AG08396 (cell line): ENCODE results near the gene NOP56.

Experiments used
- DNase-seq: peaks from one replicate; pipeline ENCODE4 v3.0.0; 2012; ENCODE audit warnings: low spot score, mixed read lengths

NOP56 gene

DNA sequence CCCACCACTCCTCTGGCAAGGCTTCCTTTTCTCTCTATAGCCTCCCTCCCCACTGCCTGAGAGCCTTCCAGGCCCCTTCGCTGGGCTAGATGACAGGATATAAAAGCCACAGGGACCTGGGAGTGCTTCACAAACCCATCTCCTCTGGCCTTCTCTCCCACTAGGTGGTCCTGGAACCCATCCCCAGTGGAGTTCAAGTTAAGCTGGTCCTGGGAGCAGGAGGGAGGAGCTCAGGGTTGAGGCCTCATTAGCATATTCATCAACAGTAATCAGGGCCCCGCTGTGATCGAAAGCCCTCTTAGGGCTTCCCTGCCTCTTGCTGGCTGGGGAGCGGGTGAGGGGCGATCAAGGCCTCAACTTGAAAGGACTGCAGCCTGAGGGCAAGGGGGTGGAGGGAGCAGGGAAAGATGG lies 49.2 kb downstream of the NOP56 start:
- no peak for DNase-seq

DNA sequence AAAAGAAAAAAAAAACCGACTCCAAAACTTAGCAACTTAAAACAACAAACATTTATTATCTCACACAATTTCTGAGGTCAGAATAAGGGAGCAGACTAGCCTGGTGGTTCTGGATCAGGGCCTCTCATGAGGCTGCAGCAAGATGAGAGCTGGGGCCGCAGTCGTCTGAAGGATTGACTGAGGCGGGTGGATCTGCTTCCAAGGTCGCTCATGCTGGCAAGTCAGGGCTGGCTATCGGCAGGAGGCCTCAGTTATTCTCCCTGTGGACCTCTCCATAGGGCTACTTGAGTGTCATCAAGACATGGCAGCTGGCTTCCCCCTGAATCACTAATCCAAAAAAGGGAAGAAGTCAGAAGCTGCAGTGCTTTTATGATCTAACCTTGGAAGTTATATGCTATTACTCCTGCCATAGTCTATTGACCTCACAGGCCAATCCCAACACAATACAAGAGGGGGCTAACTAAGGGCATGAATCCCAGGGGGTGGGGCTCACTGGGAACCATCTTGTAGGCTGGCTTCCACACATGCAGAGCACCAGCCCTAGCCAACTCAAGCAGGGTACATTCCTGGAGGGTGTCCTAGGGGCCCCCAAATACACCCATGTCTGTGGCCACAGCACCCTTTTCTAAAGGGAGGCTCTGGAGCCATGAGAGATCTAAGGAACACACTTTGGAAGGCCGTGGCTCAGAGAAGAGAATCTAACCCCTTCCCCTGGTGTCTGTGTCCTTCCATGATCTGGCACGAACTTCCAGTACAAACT lies 51.5 kb downstream of the NOP56 start:
- no peak for DNase-seq

DNA sequence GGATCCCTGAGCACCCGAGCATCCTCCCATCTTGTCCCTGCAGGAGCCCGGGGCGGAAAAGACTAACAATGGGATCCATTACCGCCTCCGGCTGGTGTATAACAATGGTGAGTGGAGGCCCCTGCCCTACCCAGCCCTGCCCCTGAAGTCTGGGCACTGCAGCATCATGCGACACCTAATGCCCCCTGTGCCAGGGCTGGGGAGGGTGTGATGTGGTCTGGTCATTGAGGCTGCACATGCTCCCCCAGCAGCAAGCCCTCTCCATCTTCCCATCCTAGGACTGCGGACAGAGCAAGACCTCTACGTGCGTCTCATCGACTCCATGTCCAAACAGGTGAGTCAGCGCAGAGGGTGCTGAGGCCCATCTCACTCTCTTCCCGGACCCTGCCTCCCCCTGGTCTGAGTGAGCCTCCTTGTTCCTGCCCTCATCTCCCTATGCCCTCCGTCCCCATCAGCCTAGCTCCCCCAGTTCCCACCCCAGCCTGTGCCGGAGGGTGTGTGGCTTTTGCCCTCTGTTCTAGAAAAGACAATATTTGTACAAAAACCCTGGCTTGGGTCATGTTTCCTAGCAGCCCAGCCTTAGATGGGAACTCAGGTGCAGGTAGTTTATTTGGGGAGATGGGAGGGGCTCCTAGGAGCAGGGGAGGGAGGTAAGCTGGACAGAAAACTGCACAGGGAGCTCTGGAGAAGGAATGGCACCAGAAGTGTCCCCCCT lies 53.7 kb downstream of the NOP56 start:
- no peak for DNase-seq

DNA sequence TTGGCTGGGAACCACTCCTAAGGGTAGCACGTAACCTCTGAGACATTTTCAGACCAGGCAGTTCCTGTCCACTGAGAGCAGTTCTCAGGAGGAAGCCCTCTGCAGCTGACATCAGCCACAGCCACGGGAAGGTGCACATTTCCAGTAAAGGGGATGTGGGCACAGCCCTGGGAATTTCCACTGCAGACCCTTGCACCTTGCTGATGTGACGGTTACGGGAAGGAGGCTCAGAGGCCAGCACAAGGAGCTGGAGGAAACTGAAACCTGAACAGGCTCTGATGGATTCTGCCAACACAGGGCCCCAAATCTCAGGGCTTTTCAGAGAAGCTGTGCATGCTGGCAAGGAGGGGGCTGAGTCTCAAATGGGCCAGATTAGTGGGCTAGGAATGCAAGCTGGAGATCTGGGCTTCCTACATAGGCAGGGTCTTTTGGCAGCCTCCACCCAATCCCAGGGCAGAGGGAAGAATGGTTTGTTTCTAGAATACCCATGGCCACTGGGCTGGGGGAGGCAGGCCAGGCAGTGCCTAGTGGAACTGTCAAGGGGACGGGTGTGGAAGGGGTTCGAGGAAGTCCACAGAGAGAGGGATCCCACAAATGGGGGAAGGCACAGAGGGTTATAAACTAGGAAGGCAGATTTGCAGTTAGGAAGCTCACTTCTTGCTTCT lies 54.4 kb downstream of the NOP56 start:
- DNase-seq = no peak

DNA sequence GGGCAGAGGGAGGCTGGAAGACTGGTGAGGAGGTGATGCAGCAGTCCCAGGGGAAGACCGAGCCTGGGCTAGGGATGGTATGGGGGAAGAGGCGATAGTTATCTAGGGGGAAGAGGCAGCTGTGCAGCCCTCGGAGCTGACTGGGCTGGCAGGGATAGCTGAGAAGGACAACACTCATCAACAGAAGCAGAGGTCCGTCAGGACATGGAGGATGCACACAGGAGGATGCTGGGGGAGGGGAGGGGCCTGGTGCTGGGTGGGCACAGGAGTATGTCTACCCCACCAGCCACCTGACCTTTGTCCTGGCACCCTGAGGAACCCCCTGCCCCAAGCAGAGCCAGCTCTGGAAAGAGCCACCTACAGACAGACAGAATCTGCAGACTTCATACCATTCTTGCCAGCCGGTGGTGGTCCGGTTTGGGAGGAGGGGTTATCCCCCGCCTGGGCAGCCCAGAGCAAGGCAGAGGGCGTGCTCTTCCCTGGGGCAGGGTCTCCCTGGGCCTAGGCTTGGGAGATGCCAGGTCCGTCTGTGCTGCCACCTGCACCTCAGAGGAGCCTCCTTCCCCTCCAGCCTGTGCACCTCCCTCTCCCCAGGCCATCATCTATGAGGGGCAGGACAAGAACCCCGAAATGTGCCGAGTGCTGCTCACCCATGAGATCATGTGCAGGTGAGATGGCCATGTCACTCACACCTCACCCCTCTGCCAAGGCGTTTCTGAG lies 55.1 kb downstream of the NOP56 start:
- no peak for DNase-seq
